Measurements from ENCODE around the gene DCBLD1.
"Not testable (repeated sequence)": the region's sequence is repeated elsewhere in the genome, so short reads cannot be mapped to it uniquely, and the experiment has no call there.

DCBLD1 gene

GRCh38 chr6:117513778-117514365 lies 31.4 kb downstream of the DCBLD1 start:
- no peak for TF ChIP-seq CTCF (IDR thresholded peaks at IDR 0.05; ENCODE audit: insufficient read depth, missing control alignments)
- DNase-seq (ENCODE audit: insufficient read length, low spot score): no peak
- FAIRE-seq: no peak

- TF ChIP-seq CTCF (IDR thresholded peaks at IDR 0.05; ENCODE audit: insufficient read depth, missing control alignments): no peak
- FAIRE-seq (no peak), DNase-seq (ENCODE audit: insufficient read length, low spot score) (no peak)
These were observed 32.2 kb downstream of the DCBLD1 start for GRCh38 chr6:117514655-117515054.

GRCh38 chr6:117515326-117515725 lies 32.9 kb downstream of the DCBLD1 start:
- FAIRE-seq (no peak), DNase-seq (ENCODE audit: insufficient read length, low spot score) (no peak)
- no peak for TF ChIP-seq CTCF (IDR thresholded peaks at IDR 0.05; ENCODE audit: insufficient read depth, missing control alignments)

- not testable (repeated sequence) for FAIRE-seq; DNase-seq (ENCODE audit: insufficient read length, low spot score)
These were observed 35.5 kb downstream of the DCBLD1 start for GRCh38 chr6:117517995-117518394.

- FAIRE-seq (no peak), DNase-seq (ENCODE audit: insufficient read length, low spot score) (no peak)
- no peak for TF ChIP-seq CTCF (IDR thresholded peaks at IDR 0.05; ENCODE audit: insufficient read depth, missing control alignments)
These were observed 36.4 kb downstream of the DCBLD1 start for GRCh38 chr6:117518870-117519269.

- TF ChIP-seq CTCF (IDR thresholded peaks at IDR 0.05; ENCODE audit: insufficient read depth, missing control alignments): no peak
These were observed 38.3 kb downstream of the DCBLD1 start for GRCh38 chr6:117520603-117521395.

GRCh38 chr6:117521791-117522502 lies 39.5 kb downstream of the DCBLD1 start:
- FAIRE-seq (no peak), DNase-seq (ENCODE audit: insufficient read length, low spot score) (no peak)
- no peak for TF ChIP-seq CTCF (IDR thresholded peaks at IDR 0.05; ENCODE audit: insufficient read depth, missing control alignments)

More at GRCh38 chr6:117520603-117521395, 38.3 kb downstream of the DCBLD1 start:
- DNase-seq (ENCODE audit: insufficient read length, low spot score) (no peak), FAIRE-seq (no peak)

All from D721Med (cell line).